Osteocyte (in vitro differentiated cells): Measurements from ENCODE around the gene RASL12. TPM values are rescaled to one million over a fixed set of nuclear protein-coding genes. Genes with fewer than 3 reads are reported as not detected.
A peak's percentile ranks its signal among the peaks of the same experiment; 100 is the strongest.

Experiments used
- DNase-seq: peaks from one replicate; pipeline ENCODE4 v3.0.0; 2021; ENCODE audit warnings: mixed read lengths; ENCODE audit not compliant: unreplicated experiment; ENCODE audit errors: extremely low spot score
- H3K27ac Mint-ChIP-seq: one replicate; pipeline ENCODE4 v1.8.0; 2021; ENCODE audit warnings: mild to moderate bottlenecking, mixed read lengths; ENCODE audit not compliant: unreplicated experiment
- H3K27me3 Mint-ChIP-seq: one replicate; pipeline ENCODE4 v1.8.0; 2021; ENCODE audit warnings: mixed read lengths; ENCODE audit not compliant: unreplicated experiment
- H3K36me3 Mint-ChIP-seq: one replicate; pipeline ENCODE4 v1.8.0; 2021; ENCODE audit warnings: mixed read lengths; ENCODE audit not compliant: unreplicated experiment
- H3K4me1 Mint-ChIP-seq: one replicate; pipeline ENCODE4 v1.8.0; 2021; ENCODE audit warnings: mixed read lengths; ENCODE audit not compliant: unreplicated experiment
- H3K4me3 Mint-ChIP-seq: one replicate; pipeline ENCODE4 v1.8.0; 2021; ENCODE audit warnings: mild to moderate bottlenecking, moderate library complexity, mixed read lengths; ENCODE audit not compliant: unreplicated experiment
- H3K9me3 Mint-ChIP-seq: one replicate; pipeline ENCODE4 v1.8.0; 2021; ENCODE audit warnings: mixed read lengths; ENCODE audit not compliant: unreplicated experiment
- long read RNA-seq: library from polyadenylated mRNA; unstranded; transcript quantifications from one replicate; pipeline ENCODE4 v2.0.0, GENCODE V29; 2021
- total RNA-seq: library from RNA; stranded (reverse); gene quantifications from 2 replicates; pipeline ENCODE4 v1.2.1, GENCODE V29; 2021
- TF ChIP-seq, protein P1 (sequence below): fragments of 200-600 bp; sonication (generic); IDR thresholded peaks from 2 replicates; pipeline ENCODE4 v1.5.0; 2021; ENCODE audit warnings: antibody characterized with exemption, mild to moderate bottlenecking, moderate library complexity

The RASL12 gene, protein sequence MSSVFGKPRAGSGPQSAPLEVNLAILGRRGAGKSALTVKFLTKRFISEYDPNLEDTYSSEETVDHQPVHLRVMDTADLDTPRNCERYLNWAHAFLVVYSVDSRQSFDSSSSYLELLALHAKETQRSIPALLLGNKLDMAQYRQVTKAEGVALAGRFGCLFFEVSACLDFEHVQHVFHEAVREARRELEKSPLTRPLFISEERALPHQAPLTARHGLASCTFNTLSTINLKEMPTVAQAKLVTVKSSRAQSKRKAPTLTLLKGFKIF
- 0.73 and 0.78 TPM in 2 replicates for total RNA-seq
- long read RNA-seq, result 0 reads

DNA sequence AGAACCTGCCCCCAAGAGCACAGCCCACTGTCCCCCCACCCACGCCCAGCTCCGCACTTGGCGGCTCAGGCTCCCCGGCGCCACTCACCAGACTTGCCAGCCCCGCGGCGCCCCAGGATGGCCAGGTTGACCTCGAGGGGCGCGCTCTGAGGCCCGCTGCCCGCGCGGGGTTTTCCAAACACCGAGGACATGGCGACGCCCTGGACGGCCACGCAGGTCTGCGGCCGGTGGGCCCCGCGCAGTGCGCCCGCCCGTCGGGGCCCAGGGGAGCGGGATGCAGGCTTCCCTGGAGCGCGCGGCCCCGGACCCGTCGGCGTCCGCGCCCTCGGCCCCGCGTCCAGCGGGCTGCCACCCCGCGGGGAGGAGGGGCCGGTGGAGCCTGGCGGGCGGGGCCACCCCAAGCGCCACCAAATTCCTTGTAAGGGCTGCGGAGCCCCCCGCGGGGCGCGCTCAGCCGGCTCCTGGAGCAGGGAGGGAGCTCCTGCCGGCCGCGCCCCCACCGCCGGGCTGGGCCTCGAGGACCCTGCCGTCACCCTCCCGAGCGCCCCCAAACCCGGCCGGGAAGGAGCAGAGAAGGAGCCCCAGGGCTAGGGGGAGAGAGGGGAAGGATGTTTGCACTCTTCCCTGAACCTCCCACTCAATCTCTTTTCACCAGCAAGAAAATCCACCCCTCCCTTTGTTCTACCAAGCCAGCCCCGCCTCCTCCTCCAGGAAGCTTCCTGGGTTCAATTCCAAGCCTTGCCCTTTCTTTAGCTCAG is at the start of gene RASL12:
Gene RASL12 (minus strand): TSS at position 347 of the 758 bp plus-strand sequence. CDS start 156 bp downstream, at position 191.
- no peaks in the 10 kb centered on the region for H3K9me3 Mint-ChIP-seq
- H3K36me3 Mint-ChIP-seq, result no peaks in the 10 kb centered on the region

DNA sequence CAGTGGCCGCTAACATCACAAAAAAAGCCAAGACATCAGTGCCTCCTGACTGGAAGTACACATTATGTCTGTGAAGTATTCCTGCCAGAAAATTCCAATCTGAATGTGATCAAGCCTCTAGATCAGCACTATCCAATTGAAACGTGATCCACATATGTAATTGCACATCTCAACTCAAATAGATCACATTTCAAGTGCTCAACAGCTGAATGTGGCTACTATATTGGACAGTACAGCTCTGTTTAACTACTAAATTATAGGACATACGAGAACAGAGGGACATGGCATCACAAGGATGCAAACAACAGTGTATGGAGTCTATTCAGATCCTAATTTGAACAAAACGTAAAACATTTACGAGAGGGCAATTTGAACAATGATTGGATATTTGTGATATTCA is 47.8 kb upstream of the RASL12 start:
- no peaks in the 10 kb centered on the region for H3K27me3 Mint-ChIP-seq
- no peak overlapping the region for H3K27ac Mint-ChIP-seq
- TF ChIP-seq, protein P1, sequence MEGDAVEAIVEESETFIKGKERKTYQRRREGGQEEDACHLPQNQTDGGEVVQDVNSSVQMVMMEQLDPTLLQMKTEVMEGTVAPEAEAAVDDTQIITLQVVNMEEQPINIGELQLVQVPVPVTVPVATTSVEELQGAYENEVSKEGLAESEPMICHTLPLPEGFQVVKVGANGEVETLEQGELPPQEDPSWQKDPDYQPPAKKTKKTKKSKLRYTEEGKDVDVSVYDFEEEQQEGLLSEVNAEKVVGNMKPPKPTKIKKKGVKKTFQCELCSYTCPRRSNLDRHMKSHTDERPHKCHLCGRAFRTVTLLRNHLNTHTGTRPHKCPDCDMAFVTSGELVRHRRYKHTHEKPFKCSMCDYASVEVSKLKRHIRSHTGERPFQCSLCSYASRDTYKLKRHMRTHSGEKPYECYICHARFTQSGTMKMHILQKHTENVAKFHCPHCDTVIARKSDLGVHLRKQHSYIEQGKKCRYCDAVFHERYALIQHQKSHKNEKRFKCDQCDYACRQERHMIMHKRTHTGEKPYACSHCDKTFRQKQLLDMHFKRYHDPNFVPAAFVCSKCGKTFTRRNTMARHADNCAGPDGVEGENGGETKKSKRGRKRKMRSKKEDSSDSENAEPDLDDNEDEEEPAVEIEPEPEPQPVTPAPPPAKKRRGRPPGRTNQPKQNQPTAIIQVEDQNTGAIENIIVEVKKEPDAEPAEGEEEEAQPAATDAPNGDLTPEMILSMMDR, result no peak
- H3K4me1 Mint-ChIP-seq, result peaks cover 5% of the 10 kb centered on the region
- no peak overlapping the region for H3K4me3 Mint-ChIP-seq
- peaks cover 49% of the 10 kb centered on the region for H3K36me3 Mint-ChIP-seq
- no peaks in the 10 kb centered on the region for H3K9me3 Mint-ChIP-seq
- DNase-seq, result no peak

More for the DNA sequence above, at the start of gene RASL12:
- H3K4me1 Mint-ChIP-seq, result peaks cover 56% of the 10 kb centered on the region
- TF ChIP-seq, protein P1, result no peak
- H3K27me3 Mint-ChIP-seq, result peaks cover 7% of the 10 kb centered on the region
- H3K4me3 Mint-ChIP-seq, result peak within 1 kb of the TSS; percentile 56
- DNase-seq, result no peak
- no peak within 1 kb of the TSS for H3K27ac Mint-ChIP-seq

DNA sequence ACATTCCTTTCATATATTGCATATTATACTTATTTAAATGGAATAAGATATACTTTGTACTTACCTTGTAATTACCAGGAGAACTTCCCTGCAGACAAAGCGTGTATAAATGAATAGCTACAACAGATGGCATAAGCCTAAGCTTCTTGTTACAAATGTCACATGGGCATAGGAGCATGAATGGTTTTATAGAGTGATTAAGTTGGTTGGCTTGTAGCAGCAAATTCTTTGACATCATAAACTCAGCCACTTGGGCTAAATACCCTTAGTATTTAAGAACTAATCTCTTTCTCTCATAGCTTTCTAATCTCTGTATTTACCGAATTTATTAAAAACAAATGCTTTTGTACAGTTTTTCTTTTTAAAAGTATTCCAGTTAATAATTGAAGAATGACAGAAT is 47.3 kb upstream of the RASL12 start, which contains the start of gene UBAP1L:
Gene UBAP1L (minus strand): TSS at position 115 of the 400 bp plus-strand sequence. CDS start 8,985 bp downstream, outside the sequence.
- TF ChIP-seq, protein P1, result no peak

DNA sequence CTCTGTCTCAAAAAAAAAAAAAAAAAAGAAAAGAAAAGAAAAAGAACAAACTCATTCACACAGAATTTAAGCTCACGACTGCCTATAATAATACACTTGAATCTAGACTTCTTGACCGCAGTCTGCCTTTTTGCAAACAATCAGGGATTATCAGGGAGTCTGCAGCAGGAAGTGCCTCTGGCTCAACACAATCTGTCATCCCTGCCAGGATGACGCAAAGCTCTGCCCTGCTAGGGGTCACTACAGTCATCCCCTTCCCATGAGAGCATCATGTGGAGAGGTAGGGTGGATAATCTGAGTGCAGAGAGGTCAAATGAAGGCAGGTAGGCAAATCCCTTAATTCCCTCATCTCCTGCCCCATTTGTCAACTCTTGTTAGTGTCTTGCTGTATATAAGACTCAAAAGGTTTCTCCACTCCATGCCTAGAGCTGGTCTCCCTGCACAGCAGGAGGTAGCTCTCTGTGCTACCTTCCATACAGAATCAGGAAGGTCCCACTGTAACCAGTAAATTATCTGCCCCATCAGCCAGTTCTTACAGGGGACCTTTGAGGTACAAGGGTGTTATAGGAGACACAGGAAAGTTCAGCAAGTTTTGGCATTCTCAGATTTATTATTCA is 43.0 kb upstream of the RASL12 start:
- Mint-ChIP-seq H3K27me3 (no peaks in the 10 kb centered on the region), H3K9me3 (no peaks in the 10 kb centered on the region), H3K36me3 (peaks cover 38% of the 10 kb centered on the region), H3K4me1 (peaks cover 5% of the 10 kb centered on the region), H3K4me3 (no peak overlapping the region), H3K27ac (no peak overlapping the region)
- DNase-seq, result no peak
- TF ChIP-seq, protein P1, result no peak

More for the DNA sequence above, 47.3 kb upstream of the RASL12 start, which contains the start of gene UBAP1L:
- Mint-ChIP-seq H3K36me3 (peaks cover 49% of the 10 kb centered on the region), H3K4me3 (no peak within 1 kb of the TSS), H3K27ac (no peak within 1 kb of the TSS), H3K9me3 (no peaks in the 10 kb centered on the region), H3K4me1 (peaks cover 5% of the 10 kb centered on the region), H3K27me3 (no peaks in the 10 kb centered on the region)
- no peak for DNase-seq
